GM21576 (cell line): ENCODE results near the gene ZPR1.
"Not testable (repeated sequence)": the region's sequence is repeated elsewhere in the genome, so short reads cannot be mapped to it uniquely, and the experiment has no call there.

Experiments used
- ATAC-seq: cut with Tn5 transposase; IDR thresholded peaks from one replicate; pipeline ENCODE4 v1.9.1; 2021; ENCODE audit warnings: mild to moderate bottlenecking, moderate library complexity; ENCODE audit not compliant: unreplicated experiment

Gene ZPR1

GRCh38 chr11:116825434-116825833 is 37.6 kb upstream of the ZPR1 start:
- ATAC-seq: no peak

- ATAC-seq: no peak
These were observed 35.4 kb upstream of the ZPR1 start, which contains the start of gene APOA4 for GRCh38 chr11:116823031-116823843. Gene APOA4 (minus strand): TSS chr11:116823304. CDS start chr11:116823191, 113 bp downstream.

- ATAC-seq: no peak
These were observed 34.8 kb upstream of the ZPR1 start for GRCh38 chr11:116822575-116822974.

- no peak for ATAC-seq
These were observed 33.5 kb upstream of the ZPR1 start for GRCh38 chr11:116821050-116821918.

- no peak for ATAC-seq
These were observed 31.2 kb upstream of the ZPR1 start for GRCh38 chr11:116819049-116819448.

GRCh38 chr11:116814502-116814901 is 26.7 kb upstream of the ZPR1 start:
- ATAC-seq: no peak

GRCh38 chr11:116813781-116814471 is 26.1 kb upstream of the ZPR1 start:
- no peak for ATAC-seq

- ATAC-seq: no peak
These were observed 25.3 kb upstream of the ZPR1 start for GRCh38 chr11:116813170-116813569.

- ATAC-seq: no peak
These were observed 24.3 kb upstream of the ZPR1 start for GRCh38 chr11:116812109-116812508.

- ATAC-seq: no peak
These were observed 23.4 kb upstream of the ZPR1 start for GRCh38 chr11:116811194-116811593.

- no peak for ATAC-seq
These were observed 20.7 kb upstream of the ZPR1 start for GRCh38 chr11:116808262-116809175.

- no peak for ATAC-seq
These were observed 19.9 kb upstream of the ZPR1 start for GRCh38 chr11:116807601-116808261.

GRCh38 chr11:116804001-116804400 is 16.2 kb upstream of the ZPR1 start:
- ATAC-seq: no peak

- not testable (repeated sequence) for ATAC-seq
These were observed 13.8 kb upstream of the ZPR1 start for GRCh38 chr11:116801662-116802061.

GRCh38 chr11:116800610-116801009 is 12.8 kb upstream of the ZPR1 start:
- ATAC-seq: no peak

GRCh38 chr11:116798368-116798767 is 10.5 kb upstream of the ZPR1 start:
- ATAC-seq: no peak

- no peak for ATAC-seq
These were observed 10.0 kb upstream of the ZPR1 start for GRCh38 chr11:116797816-116798215.

- ATAC-seq: no peak
These were observed 8.7 kb upstream of the ZPR1 start for GRCh38 chr11:116796548-116796947.

GRCh38 chr11:116794851-116795250 is 7.0 kb upstream of the ZPR1 start:
- ATAC-seq: no peak

- ATAC-seq: no peak
These were observed 5.9 kb upstream of the ZPR1 start for GRCh38 chr11:116793772-116794097.
